ENCODE data around the gene NRXN2.
"Not testable (repeated sequence)": the region's sequence is repeated elsewhere in the genome, so short reads cannot be mapped to it uniquely, and the experiment has no call there.

NRXN2 gene

GRCh38 chr11:64674774-64675173, 48.2 kb downstream of the NRXN2 start:
- DNase-seq (ENCODE audit: low read depth in 2 of 2), result no peak
- no peak overlapping the region for H3K4me3 ChIP-seq (replicated peaks in 1 of 2; ENCODE audit: low read depth in 2 of 2, low read length in 2 of 2)
- TF ChIP-seq, protein P1, sequence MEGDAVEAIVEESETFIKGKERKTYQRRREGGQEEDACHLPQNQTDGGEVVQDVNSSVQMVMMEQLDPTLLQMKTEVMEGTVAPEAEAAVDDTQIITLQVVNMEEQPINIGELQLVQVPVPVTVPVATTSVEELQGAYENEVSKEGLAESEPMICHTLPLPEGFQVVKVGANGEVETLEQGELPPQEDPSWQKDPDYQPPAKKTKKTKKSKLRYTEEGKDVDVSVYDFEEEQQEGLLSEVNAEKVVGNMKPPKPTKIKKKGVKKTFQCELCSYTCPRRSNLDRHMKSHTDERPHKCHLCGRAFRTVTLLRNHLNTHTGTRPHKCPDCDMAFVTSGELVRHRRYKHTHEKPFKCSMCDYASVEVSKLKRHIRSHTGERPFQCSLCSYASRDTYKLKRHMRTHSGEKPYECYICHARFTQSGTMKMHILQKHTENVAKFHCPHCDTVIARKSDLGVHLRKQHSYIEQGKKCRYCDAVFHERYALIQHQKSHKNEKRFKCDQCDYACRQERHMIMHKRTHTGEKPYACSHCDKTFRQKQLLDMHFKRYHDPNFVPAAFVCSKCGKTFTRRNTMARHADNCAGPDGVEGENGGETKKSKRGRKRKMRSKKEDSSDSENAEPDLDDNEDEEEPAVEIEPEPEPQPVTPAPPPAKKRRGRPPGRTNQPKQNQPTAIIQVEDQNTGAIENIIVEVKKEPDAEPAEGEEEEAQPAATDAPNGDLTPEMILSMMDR (IDR thresholded peaks at IDR 0.05; ENCODE audit: low read depth, low read length), result no peak

- TF ChIP-seq, protein P1 (IDR thresholded peaks at IDR 0.05; ENCODE audit: low read depth, low read length), result no peak
- no peak for DNase-seq (ENCODE audit: low read depth in 2 of 2)
- H3K4me3 ChIP-seq (replicated peaks in 1 of 2; ENCODE audit: low read depth in 2 of 2, low read length in 2 of 2), result no peak overlapping the region
Measured at GRCh38 chr11:64673279-64673678, 49.7 kb downstream of the NRXN2 start.

DNA sequence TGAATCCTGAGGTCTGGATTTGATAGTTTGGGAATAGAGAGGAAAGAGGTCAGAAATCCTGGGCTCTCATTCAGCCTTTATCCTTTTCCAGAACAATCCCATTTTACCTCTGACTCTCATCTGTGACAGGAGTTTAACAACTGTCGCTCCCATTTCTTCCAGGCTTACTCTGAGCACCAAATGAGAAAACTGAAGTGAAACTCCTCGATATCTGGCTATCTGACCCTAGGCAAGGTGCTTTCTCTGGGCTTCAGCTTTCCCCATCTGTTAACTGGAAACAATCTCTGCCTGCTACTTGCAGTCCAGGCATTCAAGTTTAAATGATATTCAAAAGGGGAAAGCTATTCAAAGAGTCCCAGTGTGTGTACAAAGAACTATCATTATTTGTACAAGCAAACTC, 50.1 kb downstream of the NRXN2 start:
- H3K4me3 ChIP-seq (replicated peaks in 1 of 2; ENCODE audit: low read depth in 2 of 2, low read length in 2 of 2), result no peak overlapping the region
- no peak for DNase-seq (ENCODE audit: low read depth in 2 of 2)
- TF ChIP-seq, protein P1 (IDR thresholded peaks at IDR 0.05; ENCODE audit: low read depth, low read length), result no peak

DNA sequence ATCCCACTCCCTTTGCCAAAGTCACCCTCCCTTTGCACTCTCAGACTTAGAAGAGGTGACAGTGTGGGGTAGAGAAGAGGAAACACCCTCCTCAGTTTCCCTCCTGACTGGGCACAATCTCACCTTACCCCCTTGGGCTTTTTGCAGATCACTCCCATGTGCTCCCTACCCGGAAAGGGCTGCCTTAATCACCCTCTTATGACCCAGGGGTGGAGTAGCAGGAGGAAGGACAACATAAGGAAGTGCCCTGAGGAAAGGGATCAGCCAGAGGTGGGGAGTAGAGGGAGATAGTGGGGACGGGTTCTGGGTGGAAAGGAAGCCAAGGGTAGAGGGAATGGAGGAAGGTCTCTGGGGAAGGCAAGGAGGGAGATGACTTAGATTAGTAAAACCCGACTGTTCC, 52.0 kb downstream of the NRXN2 start:
- H3K4me3 ChIP-seq (replicated peaks in 1 of 2; ENCODE audit: low read depth in 2 of 2, low read length in 2 of 2), result no peak overlapping the region
- no peak for DNase-seq (ENCODE audit: low read depth in 2 of 2)
- TF ChIP-seq, protein P1 (IDR thresholded peaks at IDR 0.05; ENCODE audit: low read depth, low read length), result no peak

DNA sequence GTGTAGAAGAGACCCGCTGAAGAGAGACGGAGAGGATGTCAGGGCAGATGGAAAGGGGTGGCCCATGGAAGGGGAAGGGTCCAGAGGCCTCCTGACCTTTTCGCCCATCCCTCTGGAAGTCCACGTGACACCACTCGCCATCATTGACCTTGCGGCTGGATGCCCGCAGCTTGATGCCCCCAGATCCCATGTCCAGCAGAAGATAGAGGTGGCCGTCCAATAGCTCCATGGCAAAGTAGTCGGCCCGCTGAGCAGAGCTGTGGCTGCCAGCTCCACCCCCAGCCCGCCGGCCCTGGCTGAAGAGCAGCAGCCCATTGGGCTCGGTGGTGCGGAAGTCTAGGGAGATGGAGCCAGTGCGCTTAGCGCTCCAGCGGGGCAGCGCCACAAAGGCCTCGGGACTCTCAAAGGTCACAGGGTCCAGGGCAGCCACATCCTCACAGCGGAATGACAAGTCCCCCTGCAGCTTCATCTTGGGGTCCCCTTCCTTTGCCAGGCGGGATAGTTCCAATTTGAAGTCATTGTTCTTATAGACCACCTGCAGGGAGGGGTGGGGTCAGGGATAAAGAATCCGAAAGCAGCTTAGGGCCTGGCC, 55.7 kb downstream of the NRXN2 start:
- H3K4me3 ChIP-seq (replicated peaks in 1 of 2; ENCODE audit: low read depth in 2 of 2, low read length in 2 of 2), result no peak overlapping the region
- no peak for DNase-seq (ENCODE audit: low read depth in 2 of 2)
- TF ChIP-seq, protein P1 (IDR thresholded peaks at IDR 0.05; ENCODE audit: low read depth, low read length), result no peak

GRCh38 chr11:64665411-64665821, 57.6 kb downstream of the NRXN2 start:
- TF ChIP-seq, protein P1 (IDR thresholded peaks at IDR 0.05; ENCODE audit: low read depth, low read length), result no peak
- H3K4me3 ChIP-seq (replicated peaks in 1 of 2; ENCODE audit: low read depth in 2 of 2, low read length in 2 of 2), result no peak overlapping the region
- DNase-seq (ENCODE audit: low read depth in 2 of 2), result no peak

DNA sequence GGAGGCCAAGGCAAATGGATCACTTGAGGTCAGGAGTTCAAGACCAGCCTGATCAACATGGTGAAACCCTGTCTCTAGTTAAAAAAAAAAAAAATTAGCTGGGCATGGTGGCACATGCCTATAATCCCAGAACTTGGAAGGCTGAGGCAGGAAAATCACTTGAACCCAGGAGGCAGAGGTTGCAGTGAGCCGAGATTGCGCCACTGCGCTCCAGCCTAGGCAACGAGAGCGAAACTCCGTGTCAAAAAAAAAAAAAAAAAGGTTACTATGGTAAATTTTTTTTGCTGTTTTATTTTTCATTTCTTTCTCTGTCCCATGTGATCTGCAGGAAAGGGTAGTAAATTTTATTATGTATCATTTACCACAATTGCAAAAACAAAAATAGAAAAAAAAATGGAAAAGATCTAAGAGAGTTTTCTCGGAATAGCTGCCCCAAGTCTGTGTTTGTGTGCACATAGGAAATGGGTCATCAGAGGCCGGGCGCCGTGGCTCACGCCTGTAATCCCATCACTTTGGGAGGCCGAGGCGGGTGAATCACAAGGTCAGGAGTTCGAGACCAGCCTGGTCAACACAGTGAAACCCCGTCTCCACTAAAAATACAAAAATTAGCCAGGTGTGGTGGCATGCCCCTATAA, 58.6 kb downstream of the NRXN2 start:
- not testable (repeated sequence) for H3K4me3 ChIP-seq (replicated peaks in 1 of 2; ENCODE audit: low read depth in 2 of 2, low read length in 2 of 2); DNase-seq (ENCODE audit: low read depth in 2 of 2)

All from cardiac fibroblast (primary cell).